Measurements from ENCODE around the gene HIRA. TPM values are rescaled to one million over a fixed set of nuclear protein-coding genes. Genes with fewer than 3 reads are reported as not detected.

The HIRA gene
- total and polyA plus RNA-seq, 9 of the 15 experiments (the other 6 are each of a cell fraction or from before 2014, with no cell fraction given): 0.96 to 132 (median 58.4) TPM

- TF ChIP-seq HOMEZ (CRISPR knock-in tag; IDR thresholded peaks at IDR 0.05): 0 out of 2 replicates have a peak, but pooled peaks have one; percentile 36
- TF ChIP-seq ZNF445 (CRISPR knock-in tag; IDR thresholded peaks at IDR 0.05; ENCODE audit: low read depth): no peak
- TF ChIP-seq MAX (CRISPR knock-in tag; IDR thresholded peaks at IDR 0.05): no peak
- TF ChIP-seq FOXO4 (CRISPR knock-in tag; IDR thresholded peaks at IDR 0.05): no peak
- no peak for TF ChIP-seq SAP30 (IDR thresholded peaks at IDR 0.05; ENCODE audit: borderline replicate concordance, insufficient read depth, low read depth, low read length, poor library complexity, severe bottlenecking)
- TF ChIP-seq ZNF140 (CRISPR knock-in tag; IDR thresholded peaks at IDR 0.05): no peak
- no peak for TF ChIP-seq SMARCB1 (IDR thresholded peaks at IDR 0.05; ENCODE audit: insufficient read length, low read depth)
- no peak for TF ChIP-seq RBM14 (IDR thresholded peaks at IDR 0.05; ENCODE audit: borderline replicate concordance, insufficient read depth, low read depth, low read length)
- TF ChIP-seq ZNF780A (CRISPR knock-in tag; IDR thresholded peaks at IDR 0.05): no peak
- no peak for TF ChIP-seq ZBTB49 (CRISPR knock-in tag; IDR thresholded peaks at IDR 0.05; ENCODE audit: borderline replicate concordance)
- TF ChIP-seq CBFA2T2 (conservative IDR thresholded peaks at IDR 0.05): no peak
- no peak for TF ChIP-seq FOS (IDR thresholded peaks at IDR 0.05; ENCODE audit: extremely low read depth, insufficient read length)
- no peak for TF ChIP-seq HDAC6 (IDR thresholded peaks at IDR 0.05; ENCODE audit: low read depth, low read length)
- TF ChIP-seq ATF1 (CRISPR knock-in tag; IDR thresholded peaks at IDR 0.05): no peak
- TF ChIP-seq ATF1 (tag; IDR thresholded peaks at IDR 0.05): 0 out of 2 replicates have a peak, but pooled peaks have one; percentile 9
- TF ChIP-seq HBP1 (CRISPR knock-in tag; IDR thresholded peaks at IDR 0.05): peak; percentile 58; the same call in 1 of the 2 replicates
- no peak for TF ChIP-seq PHB (CRISPR knock-in tag; IDR thresholded peaks at IDR 0.05)
- TF ChIP-seq ZNF431 (CRISPR knock-in tag; IDR thresholded peaks at IDR 0.05): no peak
- TF ChIP-seq ZNF197 (CRISPR knock-in tag; IDR thresholded peaks at IDR 0.05; ENCODE audit: low read depth): no peak
- TF ChIP-seq SPI1 (IDR thresholded peaks at IDR 0.05; ENCODE audit: borderline replicate concordance, low read depth, low read length): peak; percentile 21; the same call in 1 of the 2 replicates
- TF ChIP-seq ZFX (CRISPR knock-in tag; IDR thresholded peaks at IDR 0.05): no peak
- TF ChIP-seq MTA2 (IDR thresholded peaks at IDR 0.05; ENCODE audit: low read depth): no peak
Measured at GRCh38 chr22:19287076-19287707, 144.3 kb downstream of the HIRA start (continued).
